ENCODE results near the gene CYB5R3. TPM values are rescaled to one million over a fixed set of nuclear protein-coding genes. Genes with fewer than 3 reads are reported as not detected.
"Not testable (repeated sequence)": the region's sequence is repeated elsewhere in the genome, so short reads cannot be mapped to it uniquely, and the experiment has no call there.

Gene CYB5R3
- total RNA-seq, 1 donor from 2014 or later, result 243 TPM

- not testable (repeated sequence) for DNase-seq (ENCODE audit: low spot score)
These were observed 81.2 kb downstream of the CYB5R3 start for GRCh38 chr22:42567950-42568349.

Other genes starting within 250 kb of the CYB5R3 start
- 1.3 TPM for gene NFAM1, start 217.0 kb downstream of the CYB5R3 start, total RNA-seq
- gene RRP7A, start 129.6 kb downstream of the CYB5R3 start, total RNA-seq, result 54.9 TPM
- gene SERHL2, start 95.4 kb downstream of the CYB5R3 start, total RNA-seq, result 10.8 TPM
- 64.9 TPM for gene POLDIP3, start 34.5 kb downstream of the CYB5R3 start, total RNA-seq
- gene ATP5MGL, start 8.8 kb downstream of the CYB5R3 start, total RNA-seq, result 1.4 TPM
- 57.9 TPM for gene A4GALT, start 71.5 kb upstream of the CYB5R3 start, total RNA-seq
- 32.8 TPM for gene ARFGAP3, start 207.9 kb upstream of the CYB5R3 start, total RNA-seq